HFFc6 (cell line): ENCODE data around the gene DCUN1D2. TPM values are rescaled to one million over a fixed set of nuclear protein-coding genes. Genes with fewer than 3 reads are reported as not detected.
"Not testable (repeated sequence)": the region's sequence is repeated elsewhere in the genome, so short reads cannot be mapped to it uniquely, and the experiment has no call there.

Experiments
- DNase-seq: peaks from one replicate; pipeline ENCODE4 v3.0.0-alpha.2; 2018
- H3K27ac Mint-ChIP-seq: 2 replicates; pipeline ENCODE4 v1.8.0; 2020; ENCODE audit warnings: mild to moderate bottlenecking, mixed read lengths
- H3K27me3 Mint-ChIP-seq: 2 replicates; pipeline ENCODE4 v1.8.0; 2021; ENCODE audit warnings: mild to moderate bottlenecking, moderate library complexity, mixed read lengths; ENCODE audit not compliant: insufficient read depth
- H3K36me3 Mint-ChIP-seq: 2 replicates; pipeline ENCODE4 v1.8.0; 2021; ENCODE audit warnings: low read depth, mixed read lengths
- H3K4me1 Mint-ChIP-seq: 2 replicates; pipeline ENCODE4 v1.8.0; 2020; ENCODE audit warnings: low read depth, mixed read lengths
- H3K4me3 Mint-ChIP-seq: 2 replicates; pipeline ENCODE4 v1.8.0; 2020; ENCODE audit warnings: mild to moderate bottlenecking, moderate library complexity, mixed read lengths
- H3K9me3 Mint-ChIP-seq: 2 replicates; pipeline ENCODE4 v1.8.0; 2020; ENCODE audit warnings: mild to moderate bottlenecking, mixed read lengths
- CTCF ChIP-seq: fragments of 200-600 bp; sonication (generic); IDR thresholded peaks from 2 replicates; pipeline ENCODE4 v1.5.0; 2021; ENCODE audit warnings: antibody characterized with exemption, mild to moderate bottlenecking
- total RNA-seq, 6 experiments: library from RNA; stranded (reverse); fragmentation: NEBNext Ultra II Directional; extraction: Animal tissue kit (Norgen Biotek cat#: 25700); gene quantifications; 2 replicates in 1 of 6; 3 replicates in 5 of 6; pipeline ENCODE4 v1.2.3, GENCODE V29; 2021

The DCUN1D2 gene
- total RNA-seq, 6 experiments from 2014 or later = 7.6 to 9.3 (median 9.0) TPM

GRCh38 chr13:113526466-113527220 is 36.1 kb upstream of the DCUN1D2 start:
- Mint-ChIP-seq H3K4me1 (no peaks in the 10 kb centered on the region), H3K36me3 (peaks cover 55% of the 10 kb centered on the region), H3K27me3 (no peaks in the 10 kb centered on the region), H3K9me3 (no peaks in the 10 kb centered on the region), H3K27ac (no peak overlapping the region), H3K4me3 (no peak overlapping the region)
- TF ChIP-seq CTCF = no peak
- DNase-seq = no peak

DNA sequence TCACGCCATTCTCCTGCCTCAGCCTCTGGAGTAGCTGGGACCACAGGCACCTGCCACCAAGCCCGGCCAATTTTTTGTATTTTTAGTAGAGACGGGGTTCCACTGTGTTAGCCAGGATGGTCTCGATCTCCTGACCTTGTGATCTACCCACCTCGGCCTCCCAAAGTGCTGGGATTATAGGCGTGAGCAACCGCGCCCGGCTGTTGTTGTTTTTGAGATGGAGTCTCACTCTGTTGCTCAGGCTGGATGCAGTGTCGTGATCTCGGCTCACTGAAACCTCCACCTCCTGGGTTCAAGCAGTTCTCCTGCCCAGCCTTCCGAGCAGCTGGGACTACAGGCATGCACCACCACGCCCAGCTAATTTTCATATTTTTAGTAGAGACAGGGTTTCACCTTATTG is 31.9 kb upstream of the DCUN1D2 start:
- not testable (repeated sequence) for H3K27me3 Mint-ChIP-seq, DNase-seq, H3K4me1 Mint-ChIP-seq, H3K9me3 Mint-ChIP-seq, H3K27ac Mint-ChIP-seq, H3K4me3 Mint-ChIP-seq
- peaks cover 43% of the 10 kb centered on the region for H3K36me3 Mint-ChIP-seq

- Mint-ChIP-seq H3K4me1 (no peaks in the 10 kb centered on the region), H3K27me3 (no peaks in the 10 kb centered on the region), H3K27ac (no peak overlapping the region), H3K4me3 (no peak overlapping the region), H3K9me3 (no peaks in the 10 kb centered on the region), H3K36me3 (peaks cover 40% of the 10 kb centered on the region)
- TF ChIP-seq CTCF = no peak
- no peak for DNase-seq
Observed at GRCh38 chr13:113520571-113520970, 30.1 kb upstream of the DCUN1D2 start.

DNA sequence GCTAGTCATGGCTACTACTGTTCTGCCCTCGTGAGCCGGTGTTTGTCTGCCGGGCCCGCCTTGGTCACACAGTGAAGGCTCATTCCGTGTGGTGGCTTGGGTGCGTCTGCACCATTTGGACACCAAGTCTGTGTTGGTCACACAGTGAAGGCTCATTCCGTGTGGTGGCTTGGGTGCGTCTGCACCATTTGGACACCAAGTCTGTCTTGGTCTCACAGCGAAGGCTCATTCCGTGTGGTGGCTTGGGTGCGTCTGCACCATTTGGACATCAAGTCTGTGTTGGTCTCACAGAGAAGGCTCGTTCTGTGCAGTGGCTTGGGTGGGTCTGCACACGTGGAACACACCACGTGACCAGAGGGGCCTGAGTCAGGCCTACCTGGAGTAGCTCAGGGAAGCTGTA is 29.0 kb upstream of the DCUN1D2 start:
- Mint-ChIP-seq H3K27ac (no peak overlapping the region; the same call in 1 of the 2 replicates), H3K4me3 (no peak overlapping the region), H3K9me3 (no peaks in the 10 kb centered on the region), H3K27me3 (no peaks in the 10 kb centered on the region), H3K36me3 (peaks cover 44% of the 10 kb centered on the region), H3K4me1 (no peaks in the 10 kb centered on the region)
- no peak for TF ChIP-seq CTCF
- DNase-seq = no peak

GRCh38 chr13:113518076-113518803 is 27.7 kb upstream of the DCUN1D2 start:
- H3K4me3 Mint-ChIP-seq = no peak overlapping the region
- no peak overlapping the region for H3K27ac Mint-ChIP-seq
- H3K36me3 Mint-ChIP-seq = peaks cover 35% of the 10 kb centered on the region
- H3K9me3 Mint-ChIP-seq = no peaks in the 10 kb centered on the region
- no peak for DNase-seq
- no peaks in the 10 kb centered on the region for H3K4me1 Mint-ChIP-seq
- no peak for TF ChIP-seq CTCF
- no peaks in the 10 kb centered on the region for H3K27me3 Mint-ChIP-seq

GRCh38 chr13:113514847-113515246 is 24.3 kb upstream of the DCUN1D2 start:
- Mint-ChIP-seq H3K36me3 (peaks cover 30% of the 10 kb centered on the region), H3K27me3 (no peaks in the 10 kb centered on the region; the same call in 1 of the 2 replicates), H3K9me3 (no peaks in the 10 kb centered on the region)

More at GRCh38 chr13:113514847-113515246, 24.3 kb upstream of the DCUN1D2 start:
- H3K4me1 Mint-ChIP-seq = no peaks in the 10 kb centered on the region
- H3K27ac Mint-ChIP-seq = no peak overlapping the region
- DNase-seq = no peak
- H3K4me3 Mint-ChIP-seq = no peak overlapping the region
- TF ChIP-seq CTCF = no peak
